ENCODE measurements around the gene FAXDC2.

FAXDC2 gene

DNA sequence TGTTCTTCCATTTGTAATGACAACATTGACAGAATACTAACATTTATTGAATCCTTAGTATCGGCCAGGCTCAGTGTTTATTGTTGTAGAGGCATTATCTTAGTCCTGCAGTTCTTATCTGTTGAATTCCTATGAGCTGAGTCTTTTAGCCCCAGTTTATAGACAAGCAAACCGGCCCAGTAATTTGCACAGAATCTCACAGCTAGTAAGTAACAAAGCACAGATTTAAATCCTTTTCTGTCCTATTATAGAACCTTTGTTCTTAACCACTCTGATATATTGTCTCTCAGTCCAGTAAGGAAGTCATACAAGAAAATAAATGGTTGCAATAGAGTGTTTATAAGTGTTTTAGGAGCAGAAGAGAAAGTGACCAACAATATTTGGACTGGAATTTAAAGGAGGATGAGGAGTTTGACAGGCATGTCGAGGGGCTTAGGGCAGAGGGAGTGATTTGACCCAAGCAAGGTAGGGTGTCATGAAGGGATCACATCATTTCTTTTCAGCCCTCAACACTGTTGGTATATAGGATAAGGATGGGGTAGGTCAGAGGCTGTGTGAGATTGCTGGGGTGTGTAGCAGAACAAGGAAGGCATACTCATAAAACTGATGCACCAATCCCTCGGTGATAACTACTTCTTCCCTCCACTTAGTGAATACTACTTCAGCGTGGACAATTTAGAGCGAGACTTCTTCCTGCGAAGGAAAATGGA, 55.7 kb downstream of the FAXDC2 start:
- no peak for DNase-seq

GRCh38 chr5:154793599-154794524, 56.5 kb downstream of the FAXDC2 start:
- DNase-seq, result no peak

DNA sequence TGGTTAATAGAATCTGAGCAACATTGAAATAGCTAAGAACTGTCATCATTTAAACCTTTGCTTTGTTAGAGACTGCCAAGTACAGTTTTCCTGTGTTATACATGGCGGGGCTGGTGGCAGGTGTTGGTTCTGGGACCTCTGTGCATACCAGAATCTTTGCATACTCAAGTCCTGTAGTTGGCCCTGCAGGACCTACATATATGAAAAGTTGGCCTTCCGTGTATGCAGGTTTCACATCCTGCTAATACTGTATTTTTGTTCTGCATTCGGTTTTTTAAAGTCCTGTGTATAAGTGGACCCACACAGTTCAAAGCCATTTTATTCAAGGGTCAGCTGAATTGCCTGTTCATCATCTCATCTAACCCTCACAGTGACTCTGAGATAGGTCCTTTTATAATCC, 58.9 kb downstream of the FAXDC2 start:
- DNase-seq, result no peak

- no peak for DNase-seq
These were observed 62.2 kb downstream of the FAXDC2 start for GRCh38 chr5:154788212-154788611.

DNA sequence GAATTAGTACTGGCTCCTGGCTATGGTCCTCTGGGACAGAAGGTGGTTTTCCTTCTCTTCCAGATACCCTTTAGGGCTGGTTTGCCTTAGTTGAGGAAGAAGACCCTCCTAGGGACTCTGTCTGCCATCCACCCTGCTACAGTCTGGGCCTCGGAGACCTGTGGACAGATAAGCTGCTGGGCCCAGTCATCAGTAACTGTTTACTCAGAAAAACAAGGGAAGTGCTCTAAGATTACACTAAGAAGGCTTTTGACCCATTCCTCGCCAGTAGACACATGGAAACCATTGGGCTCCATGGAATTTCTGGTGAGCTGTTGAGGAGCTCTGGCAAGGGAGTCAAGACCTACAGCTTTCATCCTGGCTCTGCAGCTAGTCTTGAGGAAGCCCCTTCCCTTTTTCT, 64.0 kb downstream of the FAXDC2 start:
- DNase-seq, result no peak

GRCh38 chr5:154784856-154785255, 65.5 kb downstream of the FAXDC2 start:
- no peak for DNase-seq

GRCh38 chr5:154783774-154784460, 66.5 kb downstream of the FAXDC2 start:
- DNase-seq, result no peak

- no peak for DNase-seq
These were observed 67.4 kb downstream of the FAXDC2 start for GRCh38 chr5:154782812-154783592.

GRCh38 chr5:154782326-154782725, 68.1 kb downstream of the FAXDC2 start:
- no peak for DNase-seq

GRCh38 chr5:154780128-154780527, 70.3 kb downstream of the FAXDC2 start:
- no peak for DNase-seq

DNA sequence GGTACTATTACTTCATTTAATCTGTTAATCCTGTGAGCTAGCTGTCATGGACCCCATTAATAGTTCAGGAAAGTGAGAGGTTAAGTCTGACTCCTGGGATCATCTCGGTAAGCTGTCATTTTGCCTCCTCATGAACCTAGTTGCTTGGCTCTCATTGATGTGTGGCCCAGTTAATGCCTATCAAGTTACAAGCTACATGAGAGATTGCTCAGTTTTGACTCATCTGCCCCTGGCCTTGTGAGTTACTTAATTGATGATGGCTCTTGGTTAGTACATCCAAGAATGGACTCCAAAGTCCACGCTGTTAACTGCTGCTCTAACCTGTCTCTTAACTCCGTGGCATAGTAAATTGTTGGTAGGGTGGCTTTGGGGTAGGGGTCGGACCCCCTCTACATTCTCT, 71.3 kb downstream of the FAXDC2 start:
- DNase-seq, result no peak

DNA sequence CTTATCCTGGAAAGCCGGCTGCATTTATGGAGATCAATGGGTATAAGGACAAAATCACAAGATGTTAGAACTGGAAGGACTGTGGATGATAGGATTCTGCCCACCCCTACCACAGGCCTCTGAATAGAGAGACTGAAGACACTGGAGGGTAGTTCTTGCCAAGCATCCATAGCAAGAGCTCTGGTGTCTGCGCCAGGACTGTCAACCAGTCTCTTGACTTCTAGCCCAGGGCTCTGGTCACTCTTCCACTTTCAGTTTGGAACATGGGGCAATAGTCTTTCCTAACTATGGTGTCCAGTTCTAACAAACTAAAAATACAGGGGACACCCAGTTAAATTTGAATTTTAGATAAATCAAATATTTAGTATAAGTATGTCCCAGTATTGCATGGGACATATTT, 71.9 kb downstream of the FAXDC2 start:
- no peak for DNase-seq

- DNase-seq, result peak in 3 of 4 experiments; percentile 25 to 42 (median 36)
These were observed 74.2 kb downstream of the FAXDC2 start for GRCh38 chr5:154776167-154776566.

DNA sequence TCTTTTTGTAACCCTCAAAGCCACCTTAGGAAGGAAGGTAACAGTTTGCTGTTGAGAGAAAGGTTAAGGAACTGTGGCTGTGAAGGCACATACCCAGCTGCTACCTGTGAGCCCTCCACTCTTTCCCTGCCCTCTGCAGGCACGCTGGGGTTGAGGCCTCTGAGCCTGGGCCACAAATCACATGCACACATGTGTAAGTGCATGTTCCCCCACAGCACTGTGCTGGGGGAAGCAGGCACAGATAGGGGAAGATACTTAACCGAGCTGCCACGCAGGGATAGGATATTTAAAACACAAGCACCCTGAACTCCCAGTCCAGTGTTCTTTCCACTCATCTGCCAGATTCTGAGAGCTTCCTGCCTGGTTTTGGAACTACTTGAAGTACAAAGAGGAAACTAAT, 77.1 kb downstream of the FAXDC2 start:
- DNase-seq, result peak in 1 of 4 experiments; percentile 15

DNA sequence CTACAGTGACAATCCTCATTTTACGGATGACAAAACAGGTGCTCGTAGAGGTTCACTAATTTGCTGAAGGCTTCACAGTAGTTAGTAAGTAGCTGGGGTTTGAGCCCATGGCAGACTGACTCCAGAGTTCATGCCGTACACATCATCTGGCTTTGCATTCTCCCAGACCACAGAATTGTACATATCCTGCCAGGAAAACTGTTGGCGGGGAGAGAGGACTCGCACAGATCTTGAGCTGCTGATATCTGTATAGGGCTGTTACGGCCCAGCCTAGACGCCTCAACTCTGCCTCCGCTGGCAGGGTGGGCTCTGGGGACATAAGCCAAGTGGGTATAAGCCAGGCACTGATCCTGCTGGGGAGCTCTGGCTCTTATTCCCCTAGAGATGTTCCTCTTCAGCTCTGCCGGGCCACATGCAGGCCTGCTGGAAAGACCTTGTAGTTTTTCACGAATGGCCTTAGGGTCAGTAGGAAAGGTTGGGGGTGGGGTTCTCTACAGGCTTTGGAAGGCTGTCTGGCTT, 79.0 kb downstream of the FAXDC2 start:
- no peak for DNase-seq

DNA sequence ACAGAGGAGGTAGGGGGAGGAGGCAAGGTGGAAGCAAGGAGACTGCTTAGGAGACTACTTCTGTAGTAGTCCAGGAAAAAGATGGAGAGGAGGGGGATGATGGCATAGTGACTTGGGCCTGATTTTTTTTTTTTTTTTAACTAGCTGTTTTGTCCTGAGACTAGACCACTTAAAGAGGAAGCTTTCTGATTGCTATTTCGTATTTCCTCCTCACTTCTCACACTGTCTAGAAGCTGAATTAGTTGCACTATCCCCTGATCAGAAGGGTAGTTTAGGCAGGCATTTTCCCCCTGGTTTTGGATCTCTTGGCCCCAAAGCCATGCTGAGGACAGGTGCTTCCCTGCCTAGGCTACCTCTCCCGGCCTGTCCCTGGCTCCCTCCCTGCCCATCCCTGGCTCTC, 80.3 kb downstream of the FAXDC2 start:
- DNase-seq, result peak in 2 of 4 experiments; percentile 44

Data from suppressor macrophage (primary cell).